IPS-NIHi11 (cell line): ENCODE measurements around the gene SPIN1.

Experiments used
- DNase-seq: peaks from one replicate; pipeline ENCODE4 v3.0.0; 2012; ENCODE audit warnings: mixed read lengths, low spot score

The SPIN1 gene

GRCh38 chr9:88436379-88436778 lies 48.1 kb downstream of the SPIN1 start:
- DNase-seq, result no peak

DNA sequence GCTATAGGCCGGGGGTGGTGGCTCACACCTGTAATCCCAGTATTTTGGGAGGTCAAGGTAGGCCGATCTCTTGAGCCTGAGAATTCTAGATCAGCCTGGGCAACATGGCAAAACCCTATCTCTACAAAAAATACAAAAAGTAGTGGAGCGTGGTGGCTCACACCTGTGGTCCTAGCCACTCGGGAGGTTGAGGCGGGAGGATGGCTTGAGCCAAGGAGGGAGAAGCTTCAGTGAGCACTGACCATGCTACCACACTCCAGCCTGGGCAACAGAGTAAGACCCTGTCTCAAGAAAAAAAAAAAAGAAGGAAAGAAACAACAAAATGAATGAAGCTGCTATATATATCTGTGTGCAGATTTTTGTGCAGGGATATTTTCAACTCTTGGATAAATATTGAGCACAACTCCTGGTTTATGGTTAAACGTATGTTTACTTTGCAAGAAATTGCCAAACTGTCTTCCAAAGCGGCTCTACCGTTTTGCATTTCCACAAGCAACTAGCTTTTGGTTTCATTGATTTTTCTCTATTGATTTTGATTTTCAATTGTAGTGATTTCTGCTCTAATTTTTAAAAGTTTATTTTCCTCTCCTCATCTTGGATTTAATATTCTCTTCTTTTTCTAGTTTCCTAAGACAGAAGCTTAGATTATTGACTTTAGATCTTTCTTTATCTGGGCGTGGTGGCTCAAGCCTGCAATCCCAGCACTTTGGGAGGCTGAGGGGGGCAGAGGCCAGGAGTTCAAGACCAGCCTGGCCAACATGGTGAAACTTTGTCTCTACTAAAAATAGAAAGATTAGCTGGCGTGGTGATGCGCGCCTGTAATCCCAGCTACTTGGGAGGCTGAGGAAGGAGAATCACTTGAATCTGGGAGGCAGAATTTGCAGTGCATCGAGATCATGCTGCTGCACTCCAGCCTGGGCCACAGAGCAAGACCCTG lies 49.2 kb downstream of the SPIN1 start:
- no peak for DNase-seq

GRCh38 chr9:88438811-88439210 lies 50.6 kb downstream of the SPIN1 start:
- no peak for DNase-seq

DNA sequence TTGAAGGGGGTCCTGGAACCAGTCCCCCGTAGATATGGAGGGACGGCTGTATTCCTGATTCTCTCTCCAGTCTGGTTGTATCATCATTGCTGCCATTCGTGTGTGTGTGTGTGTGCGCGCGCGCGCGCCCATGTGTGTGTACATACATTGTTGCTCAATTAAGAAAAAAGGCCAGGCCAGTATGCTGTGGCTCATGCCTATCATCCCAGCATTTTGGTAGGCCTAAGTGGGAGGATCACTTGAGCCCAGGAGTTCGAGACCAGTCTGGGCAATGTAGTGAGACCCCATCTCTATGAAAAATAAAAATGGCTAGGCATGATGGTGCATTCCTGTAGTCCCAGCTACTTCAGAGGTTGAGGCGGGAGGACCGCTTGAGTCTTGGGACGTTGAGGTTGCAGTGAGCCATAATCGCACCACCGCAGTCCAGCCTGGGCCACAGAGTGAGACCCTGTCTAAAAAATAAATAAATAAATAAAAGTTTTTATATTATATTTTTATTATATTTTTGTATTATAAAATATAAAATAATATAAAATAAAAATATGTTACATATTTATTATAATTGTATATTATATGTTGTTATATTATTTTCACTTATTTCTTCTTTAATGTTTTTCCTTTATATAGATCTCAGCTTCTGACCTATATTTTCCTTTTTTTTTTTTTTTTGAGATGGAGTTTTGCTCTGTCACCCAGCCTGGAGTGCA lies 53.2 kb downstream of the SPIN1 start:
- no peak for DNase-seq

DNA sequence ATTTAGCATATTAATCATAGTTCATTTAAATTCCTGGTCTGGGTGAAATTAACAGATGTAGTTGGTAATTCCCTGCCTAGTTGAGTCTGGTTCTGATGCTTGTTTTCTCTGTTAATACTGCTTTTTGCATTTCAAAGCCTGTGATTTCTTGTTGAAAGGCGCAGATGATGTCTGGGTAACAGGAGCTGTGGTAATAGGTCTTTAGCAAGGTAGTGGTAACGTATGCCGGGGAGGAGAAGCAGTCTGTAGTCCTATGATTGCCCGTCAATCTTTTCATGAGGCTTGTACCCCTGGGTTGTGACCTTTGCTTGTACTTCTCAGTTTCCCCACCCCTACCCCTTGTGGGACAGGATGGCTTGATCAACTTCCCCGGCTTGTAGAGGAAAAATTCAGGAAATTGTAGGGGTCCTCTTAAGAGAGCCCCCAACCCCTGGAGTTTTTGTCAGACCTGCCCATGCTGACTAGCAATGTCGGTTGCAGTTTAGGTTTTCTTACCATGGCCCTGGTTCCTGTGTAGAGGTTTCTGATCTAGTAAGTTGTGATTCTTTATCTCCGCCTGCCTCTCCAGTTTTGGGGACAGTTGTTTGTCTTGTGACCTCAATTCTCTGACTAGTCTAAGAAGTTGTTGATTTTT lies 55.4 kb downstream of the SPIN1 start:
- no peak for DNase-seq

- DNase-seq, result no peak
These were observed 58.5 kb downstream of the SPIN1 start for GRCh38 chr9:88446728-88447127.

GRCh38 chr9:88447431-88447830 lies 59.2 kb downstream of the SPIN1 start:
- no peak for DNase-seq

- no peak for DNase-seq
These were observed 62.9 kb downstream of the SPIN1 start for GRCh38 chr9:88451160-88451559.

GRCh38 chr9:88458716-88459465 lies 70.6 kb downstream of the SPIN1 start:
- no peak for DNase-seq

GRCh38 chr9:88460587-88461332 lies 72.5 kb downstream of the SPIN1 start:
- no peak for DNase-seq

DNA sequence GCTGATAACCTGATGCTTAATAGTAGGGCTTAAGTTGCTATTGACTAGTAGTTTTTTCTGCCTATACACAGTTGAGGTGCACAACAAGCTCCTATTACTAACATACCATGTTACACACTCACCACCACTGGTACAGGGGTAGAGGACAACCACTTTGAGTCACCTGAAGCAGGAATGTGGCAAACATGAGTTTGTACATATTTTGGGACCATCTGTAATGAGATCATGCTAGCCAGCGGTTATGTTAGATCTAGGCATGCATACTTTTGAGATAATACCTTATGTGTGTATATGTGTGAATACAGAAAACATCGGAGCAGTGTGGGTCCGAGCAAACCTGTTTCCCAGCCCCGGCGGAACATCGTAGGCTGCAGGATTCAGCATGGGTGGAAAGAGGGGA lies 73.9 kb downstream of the SPIN1 start:
- DNase-seq, result no peak

GRCh38 chr9:88464851-88465250 lies 76.6 kb downstream of the SPIN1 start:
- DNase-seq, result no peak

GRCh38 chr9:88468226-88468625 lies 80.0 kb downstream of the SPIN1 start:
- DNase-seq, result no peak

GRCh38 chr9:88476491-88477271 lies 88.4 kb downstream of the SPIN1 start:
- DNase-seq, result no peak

- DNase-seq, result no peak
These were observed 89.1 kb downstream of the SPIN1 start for GRCh38 chr9:88477300-88477751.

DNA sequence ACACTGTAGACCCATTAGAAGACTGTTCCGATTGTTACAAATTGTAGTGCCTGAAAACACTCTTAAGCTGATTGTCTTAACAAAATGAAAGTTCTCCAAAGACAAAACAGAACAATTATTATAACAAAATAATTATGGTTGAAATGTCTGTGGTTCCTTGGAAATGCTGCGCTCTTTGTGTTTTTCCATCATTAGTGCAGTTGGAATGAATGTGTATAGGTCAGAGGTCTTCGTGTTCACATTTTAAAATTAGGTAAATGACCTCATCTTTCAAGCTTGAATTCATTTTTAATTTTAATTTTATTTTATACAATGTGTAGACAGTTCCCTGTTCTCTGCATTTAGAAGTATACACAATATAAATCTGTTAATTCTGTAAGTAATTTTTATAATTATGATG lies 90.0 kb downstream of the SPIN1 start:
- DNase-seq, result no peak

GRCh38 chr9:88481933-88482332 lies 93.7 kb downstream of the SPIN1 start:
- no peak for DNase-seq

DNA sequence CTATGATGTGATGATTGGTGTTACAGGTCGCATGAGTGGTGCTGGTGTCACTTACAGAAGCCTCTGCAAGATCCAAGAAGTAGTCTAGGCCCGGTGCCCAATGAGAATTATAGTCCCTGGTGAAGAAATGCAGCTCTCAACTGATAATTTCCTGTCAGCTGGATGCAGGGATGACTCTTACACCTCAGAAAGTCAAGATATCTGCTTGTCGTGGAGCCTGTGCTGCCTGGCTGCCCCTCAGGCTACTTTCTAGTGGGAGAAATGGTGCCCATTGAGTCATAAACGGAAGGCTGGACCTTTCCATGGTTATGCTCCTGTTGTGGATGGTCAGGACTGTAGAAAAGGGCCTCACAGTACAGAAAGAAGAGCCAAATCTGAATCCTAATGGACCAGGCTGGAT lies 99.9 kb downstream of the SPIN1 start:
- DNase-seq, result no peak

DNA sequence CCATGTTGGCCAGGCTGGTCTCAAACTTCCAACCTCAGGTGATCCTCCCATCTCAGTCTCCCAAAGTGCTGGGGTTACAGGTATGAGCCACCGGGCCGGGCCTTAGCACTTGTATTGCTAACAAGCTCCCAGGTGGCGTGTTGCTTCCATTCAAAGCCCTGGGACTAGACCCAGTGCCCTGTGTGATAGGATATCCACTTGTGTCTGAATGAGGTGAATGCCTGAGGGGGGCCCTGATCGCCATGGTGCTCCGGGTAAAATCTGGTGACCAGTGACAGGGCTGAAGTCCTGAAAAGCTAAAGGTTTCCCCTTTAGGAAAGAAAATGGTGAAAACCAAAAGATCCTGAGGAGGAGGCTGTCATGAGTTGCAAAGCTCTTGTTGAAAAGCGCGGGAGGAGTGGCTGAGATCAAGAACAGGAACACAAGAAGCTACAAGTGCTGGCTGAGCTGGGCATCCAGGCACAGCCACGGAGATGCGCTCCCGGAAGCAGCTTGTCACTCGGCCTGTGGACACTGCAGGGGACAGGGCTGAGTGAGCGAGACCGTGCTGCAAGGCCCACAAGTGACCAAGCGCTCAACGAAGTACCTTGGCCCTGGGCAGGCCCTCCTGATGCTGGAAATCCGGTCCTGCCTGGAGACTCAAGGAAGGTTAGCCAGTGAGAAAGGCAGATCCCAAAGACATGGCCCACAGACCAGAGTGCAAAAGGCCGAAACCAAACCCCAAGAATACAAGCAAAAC lies 106.9 kb downstream of the SPIN1 start:
- no peak for DNase-seq

DNA sequence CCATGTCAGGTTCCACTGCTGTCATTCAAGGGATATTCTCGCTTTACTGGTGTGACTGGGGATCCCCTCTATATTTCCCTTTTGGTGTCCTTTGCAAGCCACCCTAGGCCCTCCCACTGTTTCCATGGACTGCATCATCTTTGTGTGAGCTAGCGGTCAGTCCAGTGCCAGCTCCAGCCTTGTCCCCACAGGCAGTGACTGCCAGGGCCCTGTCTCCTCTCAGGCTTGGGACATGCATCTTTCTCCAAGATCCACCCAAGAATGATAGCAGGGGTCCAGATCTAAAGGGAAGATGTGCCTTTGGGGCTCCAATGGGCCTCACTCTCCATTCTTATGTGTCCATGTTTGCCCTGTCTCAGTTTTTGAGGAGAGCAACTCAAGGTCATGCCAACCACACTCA lies 109.0 kb downstream of the SPIN1 start:
- no peak for DNase-seq
